Stomach (tissue), 9 donors: ENCODE measurements around the gene FBXL22. TPM values are rescaled to one million over a fixed set of nuclear protein-coding genes. Genes with fewer than 3 reads are reported as not detected.

Source experiments
- DNase-seq, 2 donors: peaks; one replicate each; pipeline versions ENCODE4 v3.0.0 to v3.0.0-alpha.2; 2013 to 2019
- H3K27ac ChIP-seq, 5 donors: fragments of 200-600 bp in 4 of 5; sonication (generic) in 4 of 5; one replicate each; pipeline ENCODE4 v1.5.1; 2013 to 2019; ENCODE audit warnings: mild to moderate bottlenecking in 1 of 5, moderate library complexity in 1 of 5
- H3K27me3 ChIP-seq, 3 donors: fragments of 200-600 bp; sonication (generic); one replicate each; pipeline ENCODE4 v1.5.1; 2017 to 2019; ENCODE audit warnings: mixed run types in 1 of 3
- H3K36me3 ChIP-seq, 4 donors: fragments of 200-600 bp; sonication (generic); 1 replicate in 3 of 4; 2 replicates in 1 of 4; pipeline ENCODE4 v1.5.1; 2016 to 2019
- H3K4me1 ChIP-seq, 4 donors: fragments of 200-600 bp; sonication (generic); one replicate each; pipeline ENCODE4 v1.5.1; 2016 to 2019
- H3K4me3 ChIP-seq, 4 donors: fragments of 200-600 bp; sonication (generic) in 3 of 4; one replicate each; pipeline ENCODE4 v1.5.1; 2016 to 2019; ENCODE audit warnings: mild to moderate bottlenecking in 1 of 4
- H3K9me3 ChIP-seq, 4 donors: fragments of 200-600 bp; sonication (generic); one replicate each; pipeline ENCODE4 v1.5.1; 2016 to 2019
- EP300 ChIP-seq: sonication (generic); formaldehyde crosslinking; IDR thresholded peaks from one replicate; pipeline ENCODE4 v1.6.1; 2017; ENCODE audit warnings: antibody characterized with exemption
- POLR2A ChIP-seq, 4 donors: fragments of 450-650 bp; IDR thresholded peaks; one replicate each; pipeline ENCODE4 v1.6.1; 2016; ENCODE audit warnings: antibody characterized with exemption in 4 of 4, control low read depth in 2 of 4, mild to moderate bottlenecking in 1 of 4, moderate library complexity in 1 of 4
- POLR2AphosphoS5 ChIP-seq, 3 donors: sonication (generic); formaldehyde crosslinking; IDR thresholded peaks; one replicate each; pipeline ENCODE4 v1.6.1; 2016; ENCODE audit warnings: antibody characterized with exemption in 3 of 3
- WGBS, 5 donors: extraction: QIAGEN DNeasy Blood & Tissue Kit in 3 of 5; methylation state at CpG; one replicate each; pipeline versions ENCODE4 v1.1.5 to v1.1.7; 2013 to 2018; 5-methylcytosine and 5-hydroxymethylcytosine counted together
- intact Hi-C: fragments of 100-400 bp; cut with DNase I; formaldehyde crosslinking; loops from one replicate; pipeline ENCODE4 v1.15.1; 2023; ENCODE audit warnings: low total_unique reads
- polyA plus RNA-seq, 3 donors: library from polyadenylated mRNA; stranded (reverse); fragments of 200-250 nt; gene quantifications; one replicate each; pipeline ENCODE4 v1.2.3, GENCODE V29; 2013
- total RNA-seq, 5 donors: library from RNA; depleted of rRNA; stranded (reverse); fragments of >200 nt; gene quantifications; one replicate each; pipeline versions ENCODE4 v1.1.0 to v1.2.3, GENCODE V29; 2014 to 2016
- TF ChIP-seq, protein P1 (sequence below), 7 experiments: fragments of 450-650 bp in 4 of 7; fragments of 200-600 bp in 3 of 7; sonication (generic) in 3 of 7; IDR thresholded peaks; one replicate each; pipeline ENCODE4 v1.5.1; 2016 to 2019; ENCODE audit warnings: antibody characterized with exemption in 7 of 7, control low read depth in 2 of 7, mild to moderate bottlenecking in 1 of 7
- donor health status: healthy with polysubstance abuse.
- donor health status: Bipolar disorder and iron deficiency.
- donor health status: healthy.

The FBXL22 gene
- total and polyA plus RNA-seq, 8 donors: 1.5 to 34.4 (median 7.7) TPM; not detected in 1

GRCh38 chr15:63598473-63599400 lies 1.6 kb downstream of the FBXL22 start:
- no peaks in the 10 kb centered on the region for H3K27me3 ChIP-seq
- peak overlapping the region; percentile 68 to 83 (median 76) for H3K4me3 ChIP-seq
- no peaks in the 10 kb centered on the region for H3K9me3 ChIP-seq
- DNase-seq: peak; percentile 70 to 84
- intact Hi-C loops: loop anchor here (10.0 kb wide), 1 partner anchor 104 kb away; no protein-coding TSS in a partner anchor
- 39 to 48% (median 42%) methylated on average over 12 of the region's 12 CpGs for WGBS, 5 donors
- H3K36me3 ChIP-seq: peaks cover 5 to 14% (median 9%) of the 10 kb centered on the region in 4 donors
- peaks cover 32 to 90% (median 60%) of the 10 kb centered on the region in 4 donors for H3K4me1 ChIP-seq
- peak; percentile 7 to 51 (median 25) for TF ChIP-seq POLR2AphosphoS5 (IDR thresholded peaks at IDR 0.05)
- TF ChIP-seq POLR2A (IDR thresholded peaks at IDR 0.05): no peak
- H3K27ac ChIP-seq: peak overlapping the region; percentile 87 to 95 (median 94)

DNA sequence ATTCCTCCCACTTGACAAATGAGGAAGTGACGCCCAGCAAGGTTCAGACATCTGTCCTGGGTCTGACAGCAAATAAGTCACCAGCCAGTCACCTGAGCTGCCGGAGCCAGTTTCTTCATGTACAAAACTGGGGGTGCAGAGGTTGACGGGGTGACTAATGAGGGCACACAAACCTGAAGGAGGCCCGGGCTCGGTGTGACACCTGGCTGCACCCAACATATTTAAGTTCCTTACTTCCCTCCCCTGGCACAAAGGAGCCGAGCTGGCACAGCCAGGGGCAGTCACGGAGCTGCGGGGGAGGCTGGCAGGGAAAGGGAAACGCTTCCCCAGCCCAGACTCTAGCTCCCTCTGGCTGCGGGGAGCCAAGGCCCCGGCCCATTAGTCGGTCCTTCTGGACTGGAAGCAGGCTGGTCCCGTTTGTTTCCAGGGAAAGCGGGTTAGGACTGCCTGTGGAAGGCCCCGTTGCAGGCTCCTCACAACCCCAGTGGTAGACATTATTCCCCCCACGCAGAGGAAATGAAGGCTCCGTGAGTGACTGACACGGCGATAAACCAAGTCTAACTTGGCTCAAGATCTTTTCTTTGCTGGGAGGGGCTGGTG lies 2.3 kb downstream of the FBXL22 start:
- TF ChIP-seq POLR2AphosphoS5 (IDR thresholded peaks at IDR 0.05) (peak in 2 of 3 donors; percentile 67 to 72), POLR2A (IDR thresholded peaks at IDR 0.05) (no peak), EP300 (no peak)
- TF ChIP-seq, protein P1, sequence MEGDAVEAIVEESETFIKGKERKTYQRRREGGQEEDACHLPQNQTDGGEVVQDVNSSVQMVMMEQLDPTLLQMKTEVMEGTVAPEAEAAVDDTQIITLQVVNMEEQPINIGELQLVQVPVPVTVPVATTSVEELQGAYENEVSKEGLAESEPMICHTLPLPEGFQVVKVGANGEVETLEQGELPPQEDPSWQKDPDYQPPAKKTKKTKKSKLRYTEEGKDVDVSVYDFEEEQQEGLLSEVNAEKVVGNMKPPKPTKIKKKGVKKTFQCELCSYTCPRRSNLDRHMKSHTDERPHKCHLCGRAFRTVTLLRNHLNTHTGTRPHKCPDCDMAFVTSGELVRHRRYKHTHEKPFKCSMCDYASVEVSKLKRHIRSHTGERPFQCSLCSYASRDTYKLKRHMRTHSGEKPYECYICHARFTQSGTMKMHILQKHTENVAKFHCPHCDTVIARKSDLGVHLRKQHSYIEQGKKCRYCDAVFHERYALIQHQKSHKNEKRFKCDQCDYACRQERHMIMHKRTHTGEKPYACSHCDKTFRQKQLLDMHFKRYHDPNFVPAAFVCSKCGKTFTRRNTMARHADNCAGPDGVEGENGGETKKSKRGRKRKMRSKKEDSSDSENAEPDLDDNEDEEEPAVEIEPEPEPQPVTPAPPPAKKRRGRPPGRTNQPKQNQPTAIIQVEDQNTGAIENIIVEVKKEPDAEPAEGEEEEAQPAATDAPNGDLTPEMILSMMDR (IDR thresholded peaks at IDR 0.05): peak in 5 of 7 experiments; percentile 61 to 92 (median 71)
- Histone ChIP-seq H3K36me3 (peaks cover 0 to 7% (median 1%) of the 10 kb centered on the region in 4 donors), H3K27me3 (no peaks in the 10 kb centered on the region), H3K27ac (peak overlapping the region; percentile 87 to 95 (median 94)), H3K4me3 (peak overlapping the region; percentile 68 to 83 (median 76)), H3K4me1 (peaks cover 32 to 89% (median 62%) of the 10 kb centered on the region in 4 donors), H3K9me3 (no peaks in the 10 kb centered on the region)
- intact Hi-C loops: loop anchor here (10.0 kb wide), 1 partner anchor 105 kb away; no protein-coding TSS in a partner anchor
- WGBS, 5 donors: 19 to 28% (median 23%) methylated on average over 11 to 19 of the region's 19 CpGs
- peak; percentile 84 to 88 for DNase-seq

GRCh38 chr15:63600001-63600615 lies 2.9 kb downstream of the FBXL22 start:
- no peaks in the 10 kb centered on the region for H3K27me3 ChIP-seq
- intact Hi-C loops: no loop called here
- no peak for TF ChIP-seq EP300
- TF ChIP-seq POLR2AphosphoS5 (IDR thresholded peaks at IDR 0.05): no peak
- TF ChIP-seq, protein P1 (IDR thresholded peaks at IDR 0.05): no peak
- TF ChIP-seq POLR2A (IDR thresholded peaks at IDR 0.05): no peak
- H3K4me1 ChIP-seq: peaks cover 32 to 83% (median 60%) of the 10 kb centered on the region in 4 donors
- peaks cover 0 to under 1% (median 0%) of the 10 kb centered on the region in 4 donors for H3K36me3 ChIP-seq
- no peaks in the 10 kb centered on the region for H3K9me3 ChIP-seq
- peak overlapping the region; percentile 87 to 95 (median 94) for H3K27ac ChIP-seq
- DNase-seq: peak in 1 of 2 donors; percentile 65
- 8 to 18% (median 11%) methylated on average over 20 to 26 of the region's 26 CpGs for WGBS, 5 donors
- peak overlapping the region; percentile 68 to 83 (median 76) for H3K4me3 ChIP-seq

GRCh38 chr15:63600616-63601025 lies 3.4 kb downstream of the FBXL22 start:
- Histone ChIP-seq H3K4me1 (peaks cover 32 to 79% (median 60%) of the 10 kb centered on the region in 4 donors), H3K9me3 (no peaks in the 10 kb centered on the region), H3K27ac (peak overlapping the region; percentile 87 to 95 (median 94)), H3K36me3 (peaks cover 0 to 2% (median 0%) of the 10 kb centered on the region in 4 donors), H3K27me3 (no peaks in the 10 kb centered on the region), H3K4me3 (peak overlapping the region; percentile 68 to 83 (median 76))
- TF ChIP-seq POLR2A (IDR thresholded peaks at IDR 0.05) (peak in 2 of 4 donors; percentile 66 to 78), EP300 (no peak), POLR2AphosphoS5 (IDR thresholded peaks at IDR 0.05) (peak; percentile 96 to 99 (median 98))
- TF ChIP-seq, protein P1 (IDR thresholded peaks at IDR 0.05): peak in 2 of 7 experiments; percentile 5 to 57
- intact Hi-C loops: no loop called here
- peak; percentile 94 to 98 for DNase-seq
- WGBS, 5 donors: 0 to 1% (median 0%) methylated on average over 2 to 60 of the region's 60 CpGs
